G401.6 (cell line): ENCODE data around the gene ARHGAP8.
"Not testable (repeated sequence)": the region's sequence is repeated elsewhere in the genome, so short reads cannot be mapped to it uniquely, and the experiment has no call there.

Experiments used
- FAIRE-seq: peaks from 2 replicates; lab custom pipeline; 2012; peaks lifted over from hg19 to GRCh38; lab: Jason Lieb, UNC

The ARHGAP8 gene

GRCh38 chr22:44773082-44773481, 20.7 kb downstream of the ARHGAP8 start:
- FAIRE-seq = peak; percentile 25

- no peak for FAIRE-seq
Measured at GRCh38 chr22:44775862-44776261, 23.5 kb downstream of the ARHGAP8 start.

- no peak for FAIRE-seq
Measured at GRCh38 chr22:44776605-44777363, 24.4 kb downstream of the ARHGAP8 start.

- no peak for FAIRE-seq
Measured at GRCh38 chr22:44777364-44777755, 25.0 kb downstream of the ARHGAP8 start.

GRCh38 chr22:44780876-44781449, 28.6 kb downstream of the ARHGAP8 start:
- no peak for FAIRE-seq

- FAIRE-seq = no peak
Measured at GRCh38 chr22:44782363-44782963, 30.1 kb downstream of the ARHGAP8 start.

- no peak for FAIRE-seq
Measured at GRCh38 chr22:44783091-44783490, 30.7 kb downstream of the ARHGAP8 start.

- FAIRE-seq = no peak
Measured at GRCh38 chr22:44783581-44783980, 31.2 kb downstream of the ARHGAP8 start.

- no peak for FAIRE-seq
Measured at GRCh38 chr22:44786136-44786535, 33.8 kb downstream of the ARHGAP8 start.

GRCh38 chr22:44786610-44787009, 34.2 kb downstream of the ARHGAP8 start:
- FAIRE-seq = no peak

- no peak for FAIRE-seq
Measured at GRCh38 chr22:44787832-44788231, 35.5 kb downstream of the ARHGAP8 start.

- FAIRE-seq = no peak
Measured at GRCh38 chr22:44793106-44793505, 40.7 kb downstream of the ARHGAP8 start.

GRCh38 chr22:44793506-44794172, 41.3 kb downstream of the ARHGAP8 start:
- FAIRE-seq = no peak

GRCh38 chr22:44795701-44796630, 43.6 kb downstream of the ARHGAP8 start:
- no peak for FAIRE-seq

GRCh38 chr22:44797181-44797725, 44.9 kb downstream of the ARHGAP8 start:
- FAIRE-seq = no peak

- no peak for FAIRE-seq
Measured at GRCh38 chr22:44799077-44799945, 46.9 kb downstream of the ARHGAP8 start.

- not testable (repeated sequence) for FAIRE-seq
Measured at GRCh38 chr22:44799946-44800634, 47.7 kb downstream of the ARHGAP8 start.

- no peak for FAIRE-seq
Measured at GRCh38 chr22:44801476-44801875, 49.1 kb downstream of the ARHGAP8 start.

- FAIRE-seq = no peak
Measured at GRCh38 chr22:44802071-44802700, 49.8 kb downstream of the ARHGAP8 start.

- FAIRE-seq = no peak
Measured at GRCh38 chr22:44802956-44803355, 50.6 kb downstream of the ARHGAP8 start.
